SU-DHL-6 (cell line): ENCODE results near the gene ACP2.

Experiments
- H2AFZ ChIP-seq: fragments of 200-600 bp; sonication (generic); 2 replicates; pipeline ENCODE4 v1.6.1; 2014; ENCODE audit warnings: low read depth, mild to moderate bottlenecking, moderate library complexity, mixed read lengths, antibody characterized with exemption, low read length; ENCODE audit not compliant: severe bottlenecking
- H3F3A ChIP-seq: fragments of 200-600 bp; shearing (Covaris generic); 2 replicates; pipeline ENCODE4 v1.6.0; 2016; ENCODE audit warnings: antibody characterized with exemption, mild to moderate bottlenecking; ENCODE audit not compliant: insufficient read depth
- H3K27ac ChIP-seq: fragments of 200-600 bp; sonication (generic); 2 replicates; pipeline ENCODE4 v1.5.1; 2016; ENCODE audit warnings: low read depth, mild to moderate bottlenecking, low read length, moderate library complexity, mixed read lengths
- H3K27me3 ChIP-seq: fragments of 200-600 bp; sonication (generic), shearing (Covaris generic); 2 replicates; pipeline ENCODE4 v1.6.0; 2014; ENCODE audit warnings: mild to moderate bottlenecking, low read length
- H3K36me3 ChIP-seq: fragments of 200-600 bp; sonication (generic); 2 replicates; pipeline ENCODE4 v1.6.1; 2014; ENCODE audit warnings: mild to moderate bottlenecking, low read length, mixed read lengths
- H3K4me2 ChIP-seq: fragments of 300-600, 200-600 bp; shearing (Covaris generic), sonication (generic); 2 replicates; pipeline ENCODE4 v1.6.0; 2014; ENCODE audit warnings: low read length, low read depth, mild to moderate bottlenecking; ENCODE audit not compliant: poor library complexity, severe bottlenecking
- H3K4me3 ChIP-seq: fragments of 200-600 bp; sonication (generic); 2 replicates; pipeline ENCODE4 v1.5.1; 2014; ENCODE audit warnings: antibody characterized with exemption, low read length, mild to moderate bottlenecking, mixed read lengths; ENCODE audit not compliant: insufficient read depth, poor library complexity, severe bottlenecking
- H3K79me2 ChIP-seq: fragments of 200-600 bp; sonication (generic); 2 replicates; pipeline ENCODE4 v1.6.1; 2014; ENCODE audit warnings: mild to moderate bottlenecking, low read length, moderate library complexity; ENCODE audit not compliant: insufficient read depth
- H3K9ac ChIP-seq: fragments of 200-600 bp; sonication (generic); 2 replicates; pipeline ENCODE4 v1.7.0; 2014; ENCODE audit warnings: mild to moderate bottlenecking, low read length
- H3K9me2 ChIP-seq: fragments of 200-600 bp; sonication (generic); replicated peaks from 2 replicates; pipeline ENCODE4 v1.6.1; 2014; ENCODE audit warnings: low read length; ENCODE audit not compliant: insufficient read depth
- H3K9me3 ChIP-seq: fragments of 200-600 bp; sonication (generic); 2 replicates; pipeline ENCODE4 v1.6.1; 2014; ENCODE audit warnings: low read length, mixed read lengths; ENCODE audit not compliant: insufficient read depth
- H4K20me1 ChIP-seq: fragments of 200-600 bp; sonication (generic); 2 replicates; pipeline ENCODE4 v1.6.1; 2014; ENCODE audit warnings: low read depth, mild to moderate bottlenecking, antibody characterized with exemption, low read length, moderate library complexity, mixed read lengths
- EZH2phosphoT487 ChIP-seq: fragments of 200-600 bp; sonication (generic), shearing (Covaris generic); conservative IDR thresholded peaks from 2 replicates; pipeline ENCODE4 v1.6.1; 2018; ENCODE audit warnings: mild to moderate bottlenecking, antibody characterized with exemption, low read length, moderate library complexity, mixed read lengths
- TF ChIP-seq, protein P1 (sequence below): fragments of 200-600 bp; sonication (generic); IDR thresholded peaks from one replicate; pipeline ENCODE4 v1.5.1; 2017; ENCODE audit warnings: antibody characterized with exemption, mild to moderate bottlenecking, low read length, moderate library complexity; ENCODE audit not compliant: insufficient read depth, poor library complexity, severe bottlenecking

The ACP2 gene

DNA sequence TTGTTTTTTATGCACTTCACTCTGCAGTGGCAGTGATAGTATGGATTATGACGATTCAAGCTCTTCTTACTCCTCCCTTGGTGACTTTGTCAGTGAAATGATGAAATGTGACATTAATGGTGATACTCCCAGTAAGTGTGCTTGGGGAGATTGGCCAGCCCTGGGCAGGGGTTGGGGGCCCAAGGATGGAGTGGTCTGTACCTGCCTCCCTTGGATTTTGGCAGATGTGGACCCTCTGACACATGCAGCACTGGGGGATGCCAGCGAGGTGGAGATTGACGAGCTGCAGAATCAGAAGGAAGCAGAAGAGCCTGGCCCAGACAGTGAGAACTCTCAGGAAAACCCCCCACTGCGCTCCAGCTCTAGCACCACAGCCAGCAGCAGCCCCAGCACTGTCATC lies 35.5 kb upstream of the ACP2 start:
- no peaks in the 10 kb centered on the region for H3K9me2 ChIP-seq
- no peak overlapping the region for H3K9ac ChIP-seq

DNA sequence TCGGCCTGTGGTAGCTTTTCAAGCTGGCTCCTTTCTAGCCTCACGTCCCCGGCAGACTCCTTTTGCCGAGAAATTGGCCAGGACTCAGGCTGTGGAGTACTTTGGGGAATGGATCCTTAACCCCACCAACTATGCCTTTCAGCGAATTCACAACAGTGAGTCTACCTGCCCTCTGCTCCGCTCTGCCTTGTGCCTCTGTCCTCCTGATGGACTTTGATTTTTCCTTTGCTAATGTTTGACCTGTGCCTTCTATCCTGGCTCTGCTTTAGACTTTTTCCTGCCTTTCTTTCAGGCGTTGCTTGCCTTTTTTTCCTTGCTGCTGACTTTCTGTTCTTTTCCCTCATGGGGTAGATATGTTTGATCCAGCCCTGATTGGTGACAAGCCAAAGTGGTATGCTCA lies 33.8 kb upstream of the ACP2 start:
- H2AFZ ChIP-seq, result no peak overlapping the region
- no peaks in the 10 kb centered on the region for H3K79me2 ChIP-seq
- H3K9ac ChIP-seq, result no peak overlapping the region
- H3K36me3 ChIP-seq, result peaks cover 16% of the 10 kb centered on the region; the same call in 1 of the 2 replicates
- H4K20me1 ChIP-seq, result no peaks in the 10 kb centered on the region
- no peaks in the 10 kb centered on the region for H3K9me2 ChIP-seq
- H3K27ac ChIP-seq, result no peak overlapping the region
- no peak overlapping the region for H3K4me2 ChIP-seq
- no peaks in the 10 kb centered on the region for H3K9me3 ChIP-seq
- peaks cover 4% of the 10 kb centered on the region; the same call in 1 of the 2 replicates for H3F3A ChIP-seq
- no peak overlapping the region for H3K4me3 ChIP-seq
- TF ChIP-seq, protein P1, sequence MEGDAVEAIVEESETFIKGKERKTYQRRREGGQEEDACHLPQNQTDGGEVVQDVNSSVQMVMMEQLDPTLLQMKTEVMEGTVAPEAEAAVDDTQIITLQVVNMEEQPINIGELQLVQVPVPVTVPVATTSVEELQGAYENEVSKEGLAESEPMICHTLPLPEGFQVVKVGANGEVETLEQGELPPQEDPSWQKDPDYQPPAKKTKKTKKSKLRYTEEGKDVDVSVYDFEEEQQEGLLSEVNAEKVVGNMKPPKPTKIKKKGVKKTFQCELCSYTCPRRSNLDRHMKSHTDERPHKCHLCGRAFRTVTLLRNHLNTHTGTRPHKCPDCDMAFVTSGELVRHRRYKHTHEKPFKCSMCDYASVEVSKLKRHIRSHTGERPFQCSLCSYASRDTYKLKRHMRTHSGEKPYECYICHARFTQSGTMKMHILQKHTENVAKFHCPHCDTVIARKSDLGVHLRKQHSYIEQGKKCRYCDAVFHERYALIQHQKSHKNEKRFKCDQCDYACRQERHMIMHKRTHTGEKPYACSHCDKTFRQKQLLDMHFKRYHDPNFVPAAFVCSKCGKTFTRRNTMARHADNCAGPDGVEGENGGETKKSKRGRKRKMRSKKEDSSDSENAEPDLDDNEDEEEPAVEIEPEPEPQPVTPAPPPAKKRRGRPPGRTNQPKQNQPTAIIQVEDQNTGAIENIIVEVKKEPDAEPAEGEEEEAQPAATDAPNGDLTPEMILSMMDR, result no peak
- no peak for TF ChIP-seq EZH2phosphoT487
- no peaks in the 10 kb centered on the region for H3K27me3 ChIP-seq

More for the DNA sequence above, 35.5 kb upstream of the ACP2 start:
- no peaks in the 10 kb centered on the region for H3K9me3 ChIP-seq
- TF ChIP-seq, protein P1, result no peak
- TF ChIP-seq EZH2phosphoT487, result no peak
- H4K20me1 ChIP-seq, result no peaks in the 10 kb centered on the region
- H3K27ac ChIP-seq, result no peak overlapping the region
- H3K36me3 ChIP-seq, result peaks cover 4% of the 10 kb centered on the region; the same call in 1 of the 2 replicates
- no peak overlapping the region for H3K4me3 ChIP-seq
- H3F3A ChIP-seq, result no peaks in the 10 kb centered on the region
- no peaks in the 10 kb centered on the region for H3K79me2 ChIP-seq
- no peaks in the 10 kb centered on the region for H3K27me3 ChIP-seq
- H2AFZ ChIP-seq, result no peak overlapping the region
- H3K4me2 ChIP-seq, result no peak overlapping the region

DNA sequence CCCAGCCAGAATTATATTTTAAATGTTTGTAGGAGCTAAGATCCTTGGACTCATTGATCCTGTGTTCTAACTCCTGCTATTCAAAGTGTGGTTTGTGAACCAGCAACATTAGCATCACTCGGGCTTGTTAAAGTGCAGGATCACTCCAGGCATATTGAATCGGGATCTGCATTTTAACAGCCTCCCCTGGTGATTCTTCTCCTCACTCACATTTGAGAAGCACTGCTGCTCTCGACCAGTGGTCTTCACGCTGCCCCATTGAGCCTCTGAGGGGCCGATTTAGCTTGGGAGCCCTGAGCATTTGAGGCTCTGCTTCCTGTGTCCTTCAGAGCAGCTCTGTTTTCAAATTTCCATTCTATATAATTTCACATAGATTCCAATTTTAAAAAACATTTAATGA lies 32.2 kb upstream of the ACP2 start:
- H3K4me2 ChIP-seq, result no peak overlapping the region

More for the DNA sequence above, 32.2 kb upstream of the ACP2 start:
- Histone ChIP-seq H3K36me3 (peaks cover 20% of the 10 kb centered on the region; the same call in 1 of the 2 replicates), H3K9ac (no peak overlapping the region), H3K9me2 (no peaks in the 10 kb centered on the region), H3K27ac (no peak overlapping the region), H3K4me3 (no peak overlapping the region), H3K9me3 (no peaks in the 10 kb centered on the region), H4K20me1 (no peaks in the 10 kb centered on the region), H3K79me2 (no peaks in the 10 kb centered on the region), H3F3A (peaks cover 4% of the 10 kb centered on the region; the same call in 1 of the 2 replicates), H3K27me3 (no peaks in the 10 kb centered on the region), H2AFZ (no peak overlapping the region)
- no peak for TF ChIP-seq EZH2phosphoT487
- TF ChIP-seq, protein P1, result no peak
